DOHH2 (cell line): ENCODE results near the gene OPRL1.

Source experiments
- CTCF ChIP-seq: fragments of 200-600 bp; sonication (generic); IDR thresholded peaks from one replicate; pipeline ENCODE4 v1.5.1; 2014; ENCODE audit warnings: antibody characterized with exemption, mild to moderate bottlenecking, low read depth, low read length; ENCODE audit not compliant: poor library complexity, severe bottlenecking
- EZH2phosphoT487 ChIP-seq: fragments of 200-600 bp; sonication (generic); IDR thresholded peaks from 2 replicates; pipeline ENCODE4 v1.6.1; 2017; ENCODE audit warnings: borderline replicate concordance, mild to moderate bottlenecking, antibody characterized with exemption, low read length, moderate library complexity, mixed read lengths

GRCh38 chr20:64148581-64148980 lies 68.7 kb downstream of the OPRL1 start:
- no peak for TF ChIP-seq CTCF
- TF ChIP-seq EZH2phosphoT487, result no peak
